ENCODE measurements around the gene MBTPS1.
A peak's percentile ranks its signal among the peaks of the same experiment; 100 is the strongest.

Gene MBTPS1

DNA sequence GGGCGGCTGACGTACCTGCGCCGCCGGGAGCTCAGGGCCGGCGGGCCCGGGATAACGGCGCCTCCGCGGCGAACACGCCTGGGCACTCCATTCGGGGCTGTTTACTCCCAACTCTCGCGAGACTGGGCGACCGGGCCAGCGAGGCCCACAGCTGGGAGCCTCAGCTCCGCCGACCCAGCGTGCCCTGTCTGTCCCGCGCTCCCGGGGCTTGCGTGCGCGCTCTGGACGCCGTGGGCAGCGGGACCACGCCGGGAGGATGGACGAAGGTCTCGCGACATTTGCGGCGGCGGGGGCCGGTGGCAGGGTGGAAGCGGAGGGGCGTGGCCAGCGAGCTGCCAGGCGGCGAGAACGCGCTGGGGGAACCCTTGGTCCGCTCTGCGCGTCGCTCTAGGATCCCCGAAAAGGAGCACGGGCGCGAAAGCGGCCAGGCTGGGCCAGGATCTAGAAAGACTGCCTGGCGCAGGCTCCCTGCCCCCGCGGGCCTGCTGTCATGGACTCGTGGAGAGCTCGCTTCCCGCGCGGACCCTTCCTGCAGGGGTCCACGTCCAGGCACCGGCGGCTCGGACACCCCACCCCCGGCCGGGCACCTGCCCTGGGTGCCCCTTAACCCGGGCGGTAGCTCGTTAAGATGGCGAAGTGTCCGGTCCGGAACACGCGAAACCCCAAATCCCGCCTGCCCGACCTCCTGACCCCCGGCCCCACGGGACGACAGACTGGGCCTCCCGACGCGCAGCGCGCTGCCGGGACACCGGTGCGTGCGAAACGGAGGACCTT lies at the start of gene MBTPS1:
TSS of gene MBTPS1 (minus strand) at position 223 of the 774 bp plus-strand sequence. CDS start 15,159 bp downstream, outside the sequence.
- peak; percentile 92 for DNase-seq (ENCODE audit: low read depth, low spot score)

GRCh38 chr16:84165746-84166145 lies 49.0 kb upstream of the MBTPS1 start:
- DNase-seq (ENCODE audit: low read depth, low spot score), result no peak

GRCh38 chr16:84161801-84162200 lies 45.1 kb upstream of the MBTPS1 start:
- DNase-seq (ENCODE audit: low read depth, low spot score), result no peak

DNA sequence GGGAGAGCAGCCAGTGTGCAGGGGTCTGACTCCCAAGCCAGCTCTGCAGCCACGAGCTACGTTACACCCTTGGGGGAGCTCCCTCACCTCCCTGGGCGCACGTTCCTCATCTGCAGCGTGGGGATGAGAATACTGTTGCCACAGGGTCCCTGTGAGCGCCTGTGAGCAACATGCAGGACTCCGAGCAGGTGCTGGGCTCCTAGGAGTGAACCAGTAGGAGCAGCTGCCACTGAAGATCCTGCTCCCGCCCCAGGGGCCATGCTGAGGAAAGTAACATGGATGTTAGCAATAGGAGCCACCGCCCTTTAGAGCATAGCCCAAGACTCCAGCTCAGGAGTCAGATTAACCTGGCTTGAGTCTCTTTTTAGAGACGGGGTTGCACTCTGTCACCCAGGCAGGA lies 44.3 kb upstream of the MBTPS1 start:
- no peak for DNase-seq (ENCODE audit: low read depth, low spot score)

DNA sequence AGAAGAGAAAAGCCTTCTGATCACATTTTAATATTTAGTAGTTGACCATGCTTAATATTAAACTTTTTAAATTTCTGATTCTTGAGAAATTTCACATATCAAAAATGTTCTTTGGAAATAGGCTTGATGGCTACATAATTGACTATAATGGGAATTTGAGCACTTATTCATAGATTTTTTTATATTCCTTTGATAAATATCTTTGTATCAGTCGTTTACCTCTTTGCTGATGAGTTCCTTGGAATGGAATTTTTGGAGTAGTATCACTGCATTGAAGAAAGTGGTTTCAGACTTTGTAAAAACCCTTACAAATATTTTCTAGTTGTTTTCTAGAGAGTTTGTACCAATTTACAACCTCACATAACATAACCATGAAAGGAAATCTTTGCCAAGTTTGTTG lies 43.1 kb upstream of the MBTPS1 start:
- no peak for DNase-seq (ENCODE audit: low read depth, low spot score)

DNA sequence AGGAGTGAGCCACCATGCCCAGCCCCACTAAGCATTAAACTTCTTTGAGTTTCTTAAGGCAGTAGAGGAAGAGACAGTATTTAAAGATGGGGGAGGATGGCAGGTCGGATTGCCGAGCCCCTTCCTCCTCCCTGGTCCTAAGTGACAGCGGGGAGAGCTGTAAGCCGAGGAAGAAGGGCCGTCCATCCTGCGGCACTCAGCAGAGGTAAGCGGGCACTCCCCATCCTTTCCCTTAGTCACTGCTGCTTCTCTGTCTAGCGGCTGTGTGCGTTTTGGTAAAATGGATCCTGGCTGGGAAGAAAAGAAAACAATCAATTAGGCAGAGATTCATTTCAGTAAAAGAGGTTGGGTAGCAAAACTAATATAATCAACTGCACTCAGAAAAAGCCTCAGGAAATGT lies 42.3 kb upstream of the MBTPS1 start:
- no peak for DNase-seq (ENCODE audit: low read depth, low spot score)

GRCh38 chr16:84156342-84156784 lies 39.6 kb upstream of the MBTPS1 start:
- no peak for DNase-seq (ENCODE audit: low read depth, low spot score)

DNA sequence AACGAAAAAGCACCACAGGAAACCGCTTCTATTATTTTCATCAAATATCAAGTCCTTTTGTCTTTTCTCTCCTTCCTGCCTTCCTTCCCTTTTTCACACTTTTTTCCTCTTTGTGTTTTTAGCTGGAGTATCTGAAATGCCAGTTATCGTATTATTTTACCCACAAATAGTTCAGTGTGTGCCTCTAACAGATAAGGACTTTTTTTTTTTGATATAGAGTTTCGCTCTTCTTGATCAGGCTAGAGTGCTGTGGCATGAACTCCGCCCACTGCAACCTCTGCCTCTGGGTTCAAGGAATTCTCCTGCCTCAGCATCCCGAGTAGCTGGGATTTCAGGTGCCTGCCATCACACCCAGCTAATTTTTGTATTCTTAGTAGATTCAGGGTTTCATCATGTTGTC lies 39.0 kb upstream of the MBTPS1 start:
- DNase-seq (ENCODE audit: low read depth, low spot score), result no peak

DNA sequence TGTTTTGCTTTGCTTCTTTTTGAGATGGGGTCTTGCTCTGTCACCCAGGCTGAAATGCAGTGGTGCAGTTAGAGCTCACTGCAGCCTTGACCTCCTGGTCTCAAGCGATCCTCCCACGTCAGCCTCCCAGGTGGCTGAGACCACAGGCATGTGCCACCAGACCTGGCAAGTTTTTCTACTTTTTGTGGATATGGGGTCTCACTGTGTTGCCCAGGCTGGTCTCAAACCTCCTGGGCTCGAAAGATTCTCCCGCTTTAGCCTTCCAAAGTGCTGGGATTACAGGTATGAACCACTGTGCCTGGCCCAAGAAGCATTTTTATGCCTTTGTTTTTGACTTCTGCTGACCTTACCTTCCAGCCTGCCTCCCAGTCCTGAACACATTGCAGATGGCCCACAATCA lies 38.5 kb upstream of the MBTPS1 start:
- no peak for DNase-seq (ENCODE audit: low read depth, low spot score)

DNA sequence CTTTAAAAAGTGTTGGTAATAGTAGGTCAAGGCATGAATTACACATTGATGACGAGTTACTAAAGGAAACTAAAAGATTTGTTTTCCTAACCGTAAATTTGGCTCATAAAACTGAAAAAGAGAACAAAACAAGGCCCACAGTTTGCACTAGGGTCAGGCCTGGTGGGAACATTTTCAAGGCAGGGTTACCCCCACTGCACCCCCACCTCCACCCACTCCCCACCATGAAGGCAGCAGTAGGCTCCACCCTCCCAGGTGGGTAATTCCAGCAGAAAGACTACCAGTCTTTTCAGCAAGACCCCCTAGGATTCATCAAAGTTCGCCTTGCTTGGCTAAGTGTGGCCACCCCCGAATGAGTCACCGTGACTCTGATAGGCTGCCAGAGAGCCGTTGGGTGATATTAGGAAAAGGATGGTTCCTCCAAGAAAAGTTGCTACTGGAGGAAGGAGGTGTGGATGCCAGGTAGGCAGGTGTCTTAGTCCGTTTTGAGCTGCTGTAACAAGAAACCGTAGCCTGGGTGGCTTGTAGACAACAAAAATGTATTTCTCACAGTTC lies 37.0 kb upstream of the MBTPS1 start:
- DNase-seq (ENCODE audit: low read depth, low spot score), result no peak

DNA sequence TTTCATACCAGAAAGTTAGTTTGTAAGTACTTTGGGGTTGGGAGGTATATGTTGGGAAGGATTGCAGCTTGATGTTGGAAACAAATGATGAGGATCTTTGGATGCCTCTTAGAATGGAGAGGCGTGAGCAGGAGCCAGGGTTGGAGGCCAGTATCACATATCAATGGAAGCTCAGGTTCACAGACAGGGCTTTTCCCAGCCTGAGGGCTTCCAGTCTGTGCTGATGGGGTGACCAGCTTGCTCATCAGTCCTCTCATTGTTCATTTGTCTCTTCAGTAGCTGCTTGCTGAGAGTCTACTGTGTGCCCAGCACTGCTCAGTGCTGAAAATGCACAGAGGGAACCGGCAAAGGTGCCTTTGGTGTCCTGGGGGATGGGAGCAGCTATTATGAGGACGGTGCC lies 34.2 kb upstream of the MBTPS1 start:
- DNase-seq (ENCODE audit: low read depth, low spot score), result no peak

DNA sequence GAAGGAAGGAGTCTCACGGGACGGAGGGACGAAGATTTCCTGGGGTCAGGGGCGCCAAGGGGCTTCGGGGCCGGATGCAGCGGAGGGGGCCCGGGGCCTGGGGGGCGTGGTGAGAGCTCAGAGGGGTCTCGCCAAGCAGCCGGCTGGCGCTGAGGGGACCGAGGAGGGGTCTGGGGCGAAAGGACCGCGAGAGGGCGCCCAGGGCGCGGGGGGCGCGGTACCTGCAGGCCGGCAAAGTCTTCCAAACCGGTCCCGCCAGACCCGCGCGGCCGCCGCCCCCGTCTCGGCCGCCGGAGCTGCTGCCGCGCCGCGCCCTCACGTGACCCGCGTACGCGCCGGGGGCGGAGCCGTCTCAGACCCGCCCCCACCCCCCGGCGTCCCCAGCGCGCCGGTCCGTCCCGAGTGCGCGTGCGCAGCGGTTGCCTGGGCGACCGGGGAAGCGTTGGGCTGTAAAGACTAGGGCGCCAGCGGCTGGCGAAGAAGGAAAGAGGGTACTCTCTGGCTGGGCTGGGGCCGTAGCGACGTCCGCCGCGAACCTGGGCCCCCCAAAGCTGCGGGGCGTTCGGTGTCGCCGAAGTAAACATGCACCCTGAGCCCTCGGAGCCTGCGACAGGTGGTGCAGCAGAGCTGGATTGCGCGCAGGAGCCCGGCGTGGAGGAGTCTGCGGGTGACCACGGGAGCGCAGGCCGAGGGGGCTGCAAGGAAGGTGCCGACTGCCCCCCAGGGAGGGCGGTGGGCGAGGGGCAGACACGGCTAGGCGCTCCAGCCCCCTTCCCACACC lies 28.3 kb upstream of the MBTPS1 start, which contains the start of the genes DNAAF1 and HSDL1:
TSS of gene DNAAF1 (plus strand) at position 450 of the 781 bp plus-strand sequence. CDS start at position 583, 133 bp downstream.
TSS of gene HSDL1 (minus strand) at position 319 of the 781 bp plus-strand sequence. CDS start 13,856 bp downstream, outside the sequence.
- peak; percentile 91 for DNase-seq (ENCODE audit: low read depth, low spot score)

GRCh38 chr16:84144209-84144858 lies 27.6 kb upstream of the MBTPS1 start:
- DNase-seq (ENCODE audit: low read depth, low spot score), result no peak

DNA sequence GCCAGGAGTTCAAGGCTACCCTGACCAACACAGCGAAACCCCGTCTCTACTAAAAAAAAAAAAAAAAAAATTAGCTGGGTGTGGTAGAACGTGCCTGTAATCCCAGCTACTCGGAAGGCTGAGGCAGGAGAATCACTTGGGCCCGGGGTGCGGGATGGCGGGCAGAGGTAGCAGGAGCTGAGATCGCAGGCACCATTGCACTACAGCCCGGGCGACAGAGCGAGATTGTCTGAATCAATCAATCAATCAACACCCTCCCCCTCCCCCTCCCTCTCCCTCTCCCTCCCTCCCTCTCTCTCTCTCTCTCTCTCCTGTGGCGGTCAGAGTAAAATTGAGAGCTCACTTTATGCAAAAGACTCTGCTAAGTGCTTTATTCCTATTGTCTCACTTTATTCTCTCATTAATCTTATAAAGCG lies 27.1 kb upstream of the MBTPS1 start:
- no peak for DNase-seq (ENCODE audit: low read depth, low spot score)

- DNase-seq (ENCODE audit: low read depth, low spot score), result no peak
These were observed 26.3 kb upstream of the MBTPS1 start for GRCh38 chr16:84143081-84143480.

DNA sequence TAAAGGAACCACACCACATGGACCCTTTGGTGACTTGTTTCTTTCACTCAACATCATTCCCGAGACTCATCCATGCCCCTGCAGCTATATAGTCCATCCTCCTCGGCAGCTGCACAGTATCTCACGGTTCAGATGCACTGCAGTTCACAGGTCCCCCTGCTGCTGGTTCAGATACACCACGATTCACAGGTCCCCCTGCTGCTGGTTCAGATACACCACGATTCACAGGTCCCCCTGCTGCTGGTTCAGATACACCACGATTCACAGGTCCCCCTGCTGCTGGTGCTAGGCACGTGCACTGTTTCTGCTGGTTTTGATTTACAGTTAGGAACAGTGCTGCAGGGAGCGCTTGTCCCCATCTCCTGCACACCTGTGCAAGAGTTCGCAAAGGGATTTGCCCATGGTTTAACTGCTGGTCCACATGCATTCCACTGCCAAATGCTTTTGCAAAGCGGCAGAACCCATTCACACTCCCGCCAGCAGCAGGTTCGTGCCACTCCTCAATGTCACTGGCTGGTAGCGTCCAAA lies 24.5 kb upstream of the MBTPS1 start:
- no peak for DNase-seq (ENCODE audit: low read depth, low spot score)

GRCh38 chr16:84139628-84140258 lies 23.0 kb upstream of the MBTPS1 start:
- no peak for DNase-seq (ENCODE audit: low read depth, low spot score)

GRCh38 chr16:84138824-84139627 lies 22.3 kb upstream of the MBTPS1 start:
- no peak for DNase-seq (ENCODE audit: low read depth, low spot score)

GRCh38 chr16:84138500-84138823 lies 21.7 kb upstream of the MBTPS1 start:
- no peak for DNase-seq (ENCODE audit: low read depth, low spot score)

- no peak for DNase-seq (ENCODE audit: low read depth, low spot score)
These were observed 21.1 kb upstream of the MBTPS1 start for GRCh38 chr16:84137769-84138357.
